Spleen (tissue), 7 donors: ENCODE results near the gene CRYBG3.

Experiments
- POLR2A ChIP-seq, 3 donors: fragments of 450-650 bp; IDR thresholded peaks; one replicate each; pipeline ENCODE4 v1.5.1; 2017; ENCODE audit warnings: antibody characterized with exemption in 3 of 3, mild to moderate bottlenecking in 1 of 3
- TF ChIP-seq, protein P1 (sequence below), 11 experiments: fragments of 200-600 bp in 7 of 11; fragments of 450-650 bp in 4 of 11; sonication (generic) in 4 of 11; IDR thresholded peaks in 8 of 11; conservative IDR thresholded peaks in 3 of 11; 1 replicate in 7 of 11; 2 replicates in 4 of 11; pipeline versions ENCODE4 v1.4.0 to v1.8.0; 2016 to 2021; ENCODE audit warnings: antibody characterized with exemption in 11 of 11, inconsistent platforms in 4 of 11, mild to moderate bottlenecking in 1 of 11
- donor health status: DM: no; HTN: no; CAD: no; lungs with moderate emphysema.
- donor health status: DM: no; HTN: no; CAD: no.
- donor health status: DM: no; HTN: no; CAD: no.

- TF ChIP-seq, protein P1, sequence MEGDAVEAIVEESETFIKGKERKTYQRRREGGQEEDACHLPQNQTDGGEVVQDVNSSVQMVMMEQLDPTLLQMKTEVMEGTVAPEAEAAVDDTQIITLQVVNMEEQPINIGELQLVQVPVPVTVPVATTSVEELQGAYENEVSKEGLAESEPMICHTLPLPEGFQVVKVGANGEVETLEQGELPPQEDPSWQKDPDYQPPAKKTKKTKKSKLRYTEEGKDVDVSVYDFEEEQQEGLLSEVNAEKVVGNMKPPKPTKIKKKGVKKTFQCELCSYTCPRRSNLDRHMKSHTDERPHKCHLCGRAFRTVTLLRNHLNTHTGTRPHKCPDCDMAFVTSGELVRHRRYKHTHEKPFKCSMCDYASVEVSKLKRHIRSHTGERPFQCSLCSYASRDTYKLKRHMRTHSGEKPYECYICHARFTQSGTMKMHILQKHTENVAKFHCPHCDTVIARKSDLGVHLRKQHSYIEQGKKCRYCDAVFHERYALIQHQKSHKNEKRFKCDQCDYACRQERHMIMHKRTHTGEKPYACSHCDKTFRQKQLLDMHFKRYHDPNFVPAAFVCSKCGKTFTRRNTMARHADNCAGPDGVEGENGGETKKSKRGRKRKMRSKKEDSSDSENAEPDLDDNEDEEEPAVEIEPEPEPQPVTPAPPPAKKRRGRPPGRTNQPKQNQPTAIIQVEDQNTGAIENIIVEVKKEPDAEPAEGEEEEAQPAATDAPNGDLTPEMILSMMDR (IDR thresholded peaks at IDR 0.05 in 8 of 11, conservative IDR thresholded peaks at IDR 0.05 in 3 of 11): no peak
- no peak for TF ChIP-seq POLR2A (IDR thresholded peaks at IDR 0.05)
Measured at GRCh38 chr3:97938444-97938843, 116.6 kb downstream of the CRYBG3 start.
